MM.1S (cell line): Measurements from ENCODE around the gene MSI2.

Source experiments
- DNase-seq: peaks from one replicate; pipeline ENCODE4 v3.0.0-alpha.2; 2015
- H2AFZ ChIP-seq: fragments of 300-600 bp; sonication (generic); 2 replicates; pipeline ENCODE4 v1.6.0; 2016; ENCODE audit warnings: antibody characterized with exemption, low read length
- H3F3A ChIP-seq: fragments of 300-600 bp; sonication (generic); 2 replicates; pipeline ENCODE4 v1.6.1; 2016; ENCODE audit warnings: mild to moderate bottlenecking, antibody characterized with exemption, low read length, moderate library complexity, mixed read lengths; ENCODE audit not compliant: insufficient read depth
- H3K27ac ChIP-seq: fragments of 300-600 bp; sonication (generic); 2 replicates; pipeline ENCODE4 v1.5.1; 2016; ENCODE audit warnings: mild to moderate bottlenecking, low read length
- H3K27me3 ChIP-seq: fragments of 300-600 bp; sonication (generic); replicated peaks from 2 replicates; pipeline ENCODE4 v1.6.0; 2016; ENCODE audit warnings: low read length; ENCODE audit not compliant: insufficient read depth
- H3K36me3 ChIP-seq: fragments of 300-600 bp; sonication (generic); replicated peaks from 2 replicates; pipeline ENCODE4 v1.6.1; 2016; ENCODE audit warnings: mild to moderate bottlenecking, low read length, mixed read lengths; ENCODE audit not compliant: insufficient read depth
- H3K4me1 ChIP-seq: fragments of 300-600 bp; sonication (generic); 2 replicates; pipeline ENCODE4 v1.6.1; 2016; ENCODE audit warnings: low read length, mixed read lengths
- H3K4me2 ChIP-seq: fragments of 300-600 bp; sonication (generic); 2 replicates; pipeline ENCODE4 v1.6.0; 2016; ENCODE audit warnings: low read depth, low read length
- H3K4me3 ChIP-seq: fragments of 300-600 bp; sonication (generic); 2 replicates; pipeline ENCODE4 v1.5.1; 2016; ENCODE audit warnings: low read length, mixed read lengths
- H3K79me2 ChIP-seq: fragments of 300-600 bp; sonication (generic); 2 replicates; pipeline ENCODE4 v1.6.1; 2016; ENCODE audit warnings: mixed run types, low read length, mixed read lengths
- H3K9ac ChIP-seq: fragments of 300-600 bp; sonication (generic); 2 replicates; pipeline ENCODE4 v1.6.1; 2016; ENCODE audit warnings: low read length, mixed read lengths
- H3K9me2 ChIP-seq: fragments of 300-600 bp; sonication (generic); replicated peaks from 2 replicates; pipeline ENCODE4 v1.6.1; 2016; ENCODE audit warnings: mild to moderate bottlenecking, low read length, mixed read lengths; ENCODE audit not compliant: insufficient read depth
- H3K9me3 ChIP-seq: fragments of 300-600 bp; sonication (generic); replicated peaks from 2 replicates; pipeline ENCODE4 v1.6.1; 2016; ENCODE audit warnings: mild to moderate bottlenecking, low read length, mixed read lengths; ENCODE audit not compliant: insufficient read depth
- H4K20me1 ChIP-seq: fragments of 300-600 bp; sonication (generic); 2 replicates; pipeline ENCODE4 v1.6.1; 2016; ENCODE audit warnings: mild to moderate bottlenecking, low read length, moderate library complexity, mixed read lengths; ENCODE audit not compliant: insufficient read depth
- CTCF ChIP-seq: fragments of 300-600 bp; sonication (generic); IDR thresholded peaks from 2 replicates; pipeline ENCODE4 v1.5.1; 2016; ENCODE audit warnings: antibody characterized with exemption, low read length, mixed read lengths
- EZH2 ChIP-seq: fragments of 300-600 bp; sonication (generic); optimal IDR thresholded peaks from 2 replicates; pipeline ENCODE3; 2017; ENCODE audit warnings: low read depth, mild to moderate bottlenecking, antibody characterized with exemption, low read length, mixed read lengths
- EZH2phosphoT487 ChIP-seq: fragments of 300-600 bp; sonication (generic); IDR thresholded peaks from 2 replicates; pipeline ENCODE4 v1.6.1; 2018; ENCODE audit warnings: antibody characterized with exemption, low read length

Gene MSI2

GRCh38 chr17:57517273-57517631 lies 260.9 kb downstream of the MSI2 start:
- Histone ChIP-seq H3F3A (no peaks in the 10 kb centered on the region), H3K9ac (no peak overlapping the region), H4K20me1 (no peaks in the 10 kb centered on the region), H3K9me3 (no peaks in the 10 kb centered on the region), H2AFZ (no peak overlapping the region), H3K79me2 (peaks cover 36% of the 10 kb centered on the region), H3K27me3 (no peaks in the 10 kb centered on the region), H3K27ac (no peak overlapping the region), H3K4me3 (no peak overlapping the region), H3K36me3 (no peaks in the 10 kb centered on the region), H3K4me2 (no peak overlapping the region), H3K4me1 (no peaks in the 10 kb centered on the region), H3K9me2 (no peaks in the 10 kb centered on the region)
- DNase-seq, result no peak
- TF ChIP-seq EZH2phosphoT487 (no peak), CTCF (no peak), EZH2 (no peak)

GRCh38 chr17:57517632-57518456 lies 261.5 kb downstream of the MSI2 start:
- Histone ChIP-seq H2AFZ (no peak overlapping the region), H3K36me3 (no peaks in the 10 kb centered on the region), H3K9ac (no peak overlapping the region), H3F3A (no peaks in the 10 kb centered on the region), H3K27me3 (no peaks in the 10 kb centered on the region), H3K9me2 (no peaks in the 10 kb centered on the region), H3K9me3 (no peaks in the 10 kb centered on the region), H4K20me1 (no peaks in the 10 kb centered on the region), H3K4me1 (no peaks in the 10 kb centered on the region), H3K27ac (no peak overlapping the region), H3K4me2 (no peak overlapping the region), H3K79me2 (peaks cover 40% of the 10 kb centered on the region), H3K4me3 (no peak overlapping the region)
- no peak for DNase-seq
- TF ChIP-seq CTCF (no peak), EZH2phosphoT487 (no peak), EZH2 (no peak)

- H3K4me2 ChIP-seq, result no peak overlapping the region
- TF ChIP-seq CTCF, result no peak
- TF ChIP-seq EZH2phosphoT487, result no peak
- no peak for TF ChIP-seq EZH2
- no peaks in the 10 kb centered on the region for H3F3A ChIP-seq
- H3K9ac ChIP-seq, result no peak overlapping the region
- no peaks in the 10 kb centered on the region for H3K9me2 ChIP-seq
- H4K20me1 ChIP-seq, result no peaks in the 10 kb centered on the region
- H3K36me3 ChIP-seq, result no peaks in the 10 kb centered on the region
- no peak overlapping the region for H2AFZ ChIP-seq
- H3K27ac ChIP-seq, result no peak overlapping the region
- H3K27me3 ChIP-seq, result no peaks in the 10 kb centered on the region
- no peak for DNase-seq
- H3K79me2 ChIP-seq, result peaks cover 37% of the 10 kb centered on the region
- H3K4me1 ChIP-seq, result no peaks in the 10 kb centered on the region
- no peak overlapping the region for H3K4me3 ChIP-seq
- H3K9me3 ChIP-seq, result no peaks in the 10 kb centered on the region
Observed at GRCh38 chr17:57518587-57519581, 262.6 kb downstream of the MSI2 start.
